ENCODE measurements around the gene TPRX2. TPM values are rescaled to one million over a fixed set of nuclear protein-coding genes. Genes with fewer than 3 reads are reported as not detected.

Gene TPRX2
- total and polyA plus RNA-seq, 4 donors, result not detected

DNA sequence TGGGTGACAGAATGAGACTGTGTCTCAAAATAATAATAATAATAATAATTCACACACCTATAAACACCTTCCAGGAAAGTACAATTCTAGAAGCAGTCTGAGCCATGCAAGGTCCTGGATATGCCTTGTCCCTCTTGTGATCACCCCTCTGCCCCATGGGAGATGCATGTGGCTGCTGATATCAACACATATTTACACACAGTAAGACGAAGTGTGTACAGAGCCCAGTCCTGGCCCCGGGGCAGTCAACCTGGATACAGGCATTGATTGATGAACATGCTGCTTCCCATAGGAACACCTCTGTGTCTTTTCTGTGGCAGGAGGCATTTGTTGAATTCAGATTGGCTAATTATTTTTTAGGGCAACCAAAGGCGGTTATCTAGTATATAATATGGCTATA is 23.9 kb downstream of the TPRX2 start:
- no peak overlapping the region for H3K4me3 ChIP-seq
- no peaks in the 10 kb centered on the region for H3K36me3 ChIP-seq (ENCODE audit: control insufficient read depth in 4 of 4, insufficient read depth in 4 of 4, low read length in 4 of 4)
- no peaks in the 10 kb centered on the region for H3K27me3 ChIP-seq (ENCODE audit: control insufficient read depth in 3 of 3, insufficient read depth in 3 of 3, low read length in 2 of 3)
- DNase-seq, result no peak
- H3K27ac ChIP-seq (ENCODE audit: low read depth in 1 of 2, low read length in 1 of 2), result no peak overlapping the region
- TF ChIP-seq, protein P1, sequence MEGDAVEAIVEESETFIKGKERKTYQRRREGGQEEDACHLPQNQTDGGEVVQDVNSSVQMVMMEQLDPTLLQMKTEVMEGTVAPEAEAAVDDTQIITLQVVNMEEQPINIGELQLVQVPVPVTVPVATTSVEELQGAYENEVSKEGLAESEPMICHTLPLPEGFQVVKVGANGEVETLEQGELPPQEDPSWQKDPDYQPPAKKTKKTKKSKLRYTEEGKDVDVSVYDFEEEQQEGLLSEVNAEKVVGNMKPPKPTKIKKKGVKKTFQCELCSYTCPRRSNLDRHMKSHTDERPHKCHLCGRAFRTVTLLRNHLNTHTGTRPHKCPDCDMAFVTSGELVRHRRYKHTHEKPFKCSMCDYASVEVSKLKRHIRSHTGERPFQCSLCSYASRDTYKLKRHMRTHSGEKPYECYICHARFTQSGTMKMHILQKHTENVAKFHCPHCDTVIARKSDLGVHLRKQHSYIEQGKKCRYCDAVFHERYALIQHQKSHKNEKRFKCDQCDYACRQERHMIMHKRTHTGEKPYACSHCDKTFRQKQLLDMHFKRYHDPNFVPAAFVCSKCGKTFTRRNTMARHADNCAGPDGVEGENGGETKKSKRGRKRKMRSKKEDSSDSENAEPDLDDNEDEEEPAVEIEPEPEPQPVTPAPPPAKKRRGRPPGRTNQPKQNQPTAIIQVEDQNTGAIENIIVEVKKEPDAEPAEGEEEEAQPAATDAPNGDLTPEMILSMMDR (IDR thresholded peaks at IDR 0.05; ENCODE audit: control extremely low read depth, extremely low read depth), result no peak
- ATAC-seq (ENCODE audit: insufficient read depth, low FRiP score), result no peak
- H3K9ac ChIP-seq (ENCODE audit: insufficient read depth in 1 of 2, low read length in 2 of 2), result no peak overlapping the region
- WGBS, 2 donors, result 49 to 85% methylated on average over 3 of the region's 3 CpGs
- no peaks in the 10 kb centered on the region for H3K4me1 ChIP-seq (ENCODE audit: control insufficient read depth in 5 of 5, insufficient read depth in 5 of 5, low read length in 5 of 5)
- no peaks in the 10 kb centered on the region for H3K9me3 ChIP-seq (ENCODE audit: control insufficient read depth in 4 of 4, insufficient read depth in 3 of 4, low read length in 3 of 4)

DNA sequence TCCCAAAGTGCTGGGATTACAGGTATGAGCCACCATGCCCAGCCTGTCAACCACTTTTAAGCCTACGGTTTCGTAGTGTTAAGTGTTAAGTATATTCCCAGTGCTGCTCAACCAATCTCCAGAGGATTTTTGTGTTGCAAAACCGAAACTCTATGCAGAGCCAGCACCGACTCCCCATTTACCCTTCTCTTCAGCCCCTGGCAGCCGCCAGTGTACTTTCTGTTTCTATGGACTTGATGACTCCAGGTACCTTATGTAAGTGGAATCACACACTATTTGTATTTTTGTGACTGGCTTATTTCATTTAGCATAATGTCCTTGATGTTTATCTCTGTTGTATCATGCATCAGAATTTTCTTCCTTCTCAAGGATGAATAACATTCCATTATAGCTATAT is 26.0 kb downstream of the TPRX2 start:
- ATAC-seq (ENCODE audit: insufficient read depth, low FRiP score) (no peak), DNase-seq (no peak)
- no peak overlapping the region for H3K27ac ChIP-seq (ENCODE audit: low read depth in 1 of 2, low read length in 1 of 2)
- no peaks in the 10 kb centered on the region for H3K9me3 ChIP-seq (ENCODE audit: control insufficient read depth in 4 of 4, insufficient read depth in 3 of 4, low read length in 3 of 4)
- H3K27me3 ChIP-seq (ENCODE audit: control insufficient read depth in 3 of 3, insufficient read depth in 3 of 3, low read length in 2 of 3), result no peaks in the 10 kb centered on the region
- TF ChIP-seq, protein P1 (IDR thresholded peaks at IDR 0.05; ENCODE audit: control extremely low read depth, extremely low read depth), result no peak
- H3K4me3 ChIP-seq, result no peak overlapping the region
- no peak overlapping the region for H3K9ac ChIP-seq (ENCODE audit: insufficient read depth in 1 of 2, low read length in 2 of 2)
- H3K36me3 ChIP-seq (ENCODE audit: control insufficient read depth in 4 of 4, insufficient read depth in 4 of 4, low read length in 4 of 4), result no peaks in the 10 kb centered on the region
- WGBS, 2 donors, result 80 to 87% methylated on average over 5 of the region's 5 CpGs
- no peaks in the 10 kb centered on the region for H3K4me1 ChIP-seq (ENCODE audit: control insufficient read depth in 5 of 5, insufficient read depth in 5 of 5, low read length in 5 of 5)

DNA sequence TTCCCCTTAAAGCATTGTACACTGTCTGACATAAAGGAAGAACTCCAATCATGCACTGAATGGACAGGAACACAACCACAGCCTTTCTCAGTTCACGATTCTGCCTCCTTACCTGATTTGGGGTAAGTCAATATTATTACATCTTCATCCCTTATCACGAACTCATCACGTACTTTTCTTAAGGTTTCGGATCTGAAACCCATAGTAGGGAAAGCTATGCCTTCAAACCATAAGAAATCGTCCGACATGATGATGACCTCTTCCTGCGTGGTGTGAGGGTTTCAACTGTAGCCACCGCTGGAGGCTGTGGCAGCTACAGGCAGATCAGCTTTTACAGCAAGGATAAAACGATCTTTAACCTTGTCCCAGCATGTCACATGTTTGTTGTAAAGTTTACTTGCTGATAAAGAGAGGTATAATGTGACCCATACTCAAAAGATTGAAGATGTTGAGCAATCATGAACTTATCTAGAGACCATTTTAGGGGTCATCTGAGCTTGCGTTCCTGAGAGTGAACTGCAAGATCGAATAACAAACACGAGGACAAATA is 27.1 kb downstream of the TPRX2 start, which contains the start of gene SULT2A1:
TSS of gene SULT2A1 (minus strand) at position 306 of the 550 bp plus-strand sequence. CDS start at position 248, 58 bp downstream.
- ATAC-seq (ENCODE audit: insufficient read depth, low FRiP score) (no peak), DNase-seq (no peak)
- TF ChIP-seq, protein P1 (IDR thresholded peaks at IDR 0.05; ENCODE audit: control extremely low read depth, extremely low read depth), result no peak
- H3K4me3 ChIP-seq, result no peak within 1 kb of the TSS
- WGBS, 2 donors, result 62 to 67% methylated on average over 12 of the region's 12 CpGs
- H3K27me3 ChIP-seq (ENCODE audit: control insufficient read depth in 3 of 3, insufficient read depth in 3 of 3, low read length in 2 of 3), result no peaks in the 10 kb centered on the region
- H3K4me1 ChIP-seq (ENCODE audit: control insufficient read depth in 5 of 5, insufficient read depth in 5 of 5, low read length in 5 of 5), result no peaks in the 10 kb centered on the region
- H3K9me3 ChIP-seq (ENCODE audit: control insufficient read depth in 4 of 4, insufficient read depth in 3 of 4, low read length in 3 of 4), result no peaks in the 10 kb centered on the region
- H3K9ac ChIP-seq (ENCODE audit: insufficient read depth in 1 of 2, low read length in 2 of 2), result no peak within 1 kb of the TSS
- H3K27ac ChIP-seq (ENCODE audit: low read depth in 1 of 2, low read length in 1 of 2), result no peak within 1 kb of the TSS
- no peaks in the 10 kb centered on the region for H3K36me3 ChIP-seq (ENCODE audit: control insufficient read depth in 4 of 4, insufficient read depth in 4 of 4, low read length in 4 of 4)

Data from lung (tissue), 12 donors.